GM23248 (cell line): Measurements from ENCODE around the gene CLK1. TPM values are rescaled to one million over a fixed set of nuclear protein-coding genes. Genes with fewer than 3 reads are reported as not detected.
"Not testable (repeated sequence)": the region's sequence is repeated elsewhere in the genome, so short reads cannot be mapped to it uniquely, and the experiment has no call there.

Source experiments
- DNase-seq: peaks from one replicate; pipeline ENCODE4 v3.0.0-alpha.2; 2015
- H2AFZ ChIP-seq: fragments of 200-600 bp; sonication (generic); 2 replicates; pipeline ENCODE4 v1.6.1; 2016; ENCODE audit warnings: antibody characterized with exemption
- H3F3A ChIP-seq: fragments of 200-600 bp; sonication (generic); 2 replicates; pipeline ENCODE4 v1.6.1; 2016; ENCODE audit warnings: mild to moderate bottlenecking, antibody characterized with exemption, mixed run types; ENCODE audit not compliant: insufficient read depth
- H3K27ac ChIP-seq: fragments of 200-600 bp; sonication (generic); 2 replicates; pipeline ENCODE4 v1.5.1; 2016; ENCODE audit warnings: mild to moderate bottlenecking
- H3K27me3 ChIP-seq: fragments of 200-600 bp; sonication (generic); replicated peaks from 2 replicates; pipeline ENCODE4 v1.6.1; 2016; ENCODE audit warnings: mild to moderate bottlenecking; ENCODE audit not compliant: insufficient read depth
- H3K36me3 ChIP-seq: fragments of 200-600 bp; sonication (generic); 2 replicates; pipeline ENCODE4 v1.6.1; 2016; ENCODE audit warnings: low read depth, mild to moderate bottlenecking
- H3K4me1 ChIP-seq: fragments of 200-600 bp; sonication (generic); 2 replicates; pipeline ENCODE4 v1.6.1; 2016; ENCODE audit warnings: mild to moderate bottlenecking; ENCODE audit not compliant: insufficient read depth
- H3K4me2 ChIP-seq: fragments of 200-600 bp; sonication (generic); one replicate; pipeline ENCODE4 v1.6.1; 2016; ENCODE audit warnings: mild to moderate bottlenecking; ENCODE audit not compliant: unreplicated experiment
- H3K4me3 ChIP-seq: fragments of 200-600 bp; sonication (generic); 2 replicates; pipeline ENCODE4 v1.5.1; 2016; ENCODE audit warnings: mild to moderate bottlenecking
- H3K79me2 ChIP-seq: fragments of 200-600 bp; sonication (generic); 2 replicates; pipeline ENCODE4 v1.6.1; 2016; ENCODE audit warnings: mild to moderate bottlenecking; ENCODE audit not compliant: insufficient read depth
- H3K9ac ChIP-seq: fragments of 200-600 bp; sonication (generic); 2 replicates; pipeline ENCODE4 v1.6.1; 2016; ENCODE audit warnings: mild to moderate bottlenecking
- H3K9me2 ChIP-seq: fragments of 200-600 bp; sonication (generic); 2 replicates; pipeline ENCODE4 v1.6.1; 2016; ENCODE audit warnings: mixed run types, mild to moderate bottlenecking, moderate library complexity; ENCODE audit not compliant: insufficient read depth
- H3K9me3 ChIP-seq: fragments of 200-600 bp; sonication (generic); one replicate; pipeline ENCODE4 v1.6.1; 2017; ENCODE audit warnings: low read depth
- H4K20me1 ChIP-seq: fragments of 200-600 bp; sonication (generic); 2 replicates; pipeline ENCODE4 v1.6.0; 2016; ENCODE audit not compliant: insufficient read depth
- EZH2 ChIP-seq: fragments of 200-600 bp; sonication (generic); IDR thresholded peaks from 2 replicates; pipeline ENCODE4 v1.6.1; 2018; ENCODE audit warnings: antibody characterized with exemption, mild to moderate bottlenecking; ENCODE audit not compliant: insufficient read depth, poor library complexity, severe bottlenecking
- EZH2phosphoT487 ChIP-seq: fragments of 200-600 bp; sonication (generic); IDR thresholded peaks from 2 replicates; pipeline ENCODE4 v1.6.1; 2018; ENCODE audit warnings: antibody characterized with exemption, moderate library complexity, mild to moderate bottlenecking, low read depth; ENCODE audit not compliant: insufficient read depth
- WGBS, 2 experiments: methylation state at CpG; one replicate each; pipeline ENCODE4 v1.1.6; 2015 to 2017; ENCODE audit warnings: low lambda C conversion rate in 2 of 2, low coverage in 1 of 2; ENCODE audit errors: missing lambda C conversion rate in 2 of 2; 5-methylcytosine and 5-hydroxymethylcytosine counted together
- in situ Hi-C: fragments of 300-500 bp; cut with MboI; formaldehyde crosslinking; loops from 2 replicates; pipeline ENCODE4 v1.15.0; 2020
- polyA plus RNA-seq: library from polyadenylated mRNA; unstranded; fragments of >200 nt; fragmentation: Nextera tagmentation; extraction: Ambion mirVana; gene quantifications from 2 replicates; pipeline ENCODE4 v1.2.1, GENCODE V29; 2016
- total RNA-seq: library from RNA; depleted of rRNA; stranded (reverse); fragments of >200 nt; shearing (Covaris generic); gene quantifications from 2 replicates; pipeline ENCODE4 v1.2.3, GENCODE V29; 2014

Gene CLK1
- total and polyA plus RNA-seq, 2 experiments from 2014 or later = 30.0 to 32.4 TPM

GRCh38 chr2:200828572-200829257 lies 35.7 kb downstream of the CLK1 start:
- no peak for DNase-seq
- peaks cover 7% of the 10 kb centered on the region for H3K36me3 ChIP-seq
- peaks cover 55% of the 10 kb centered on the region for H3F3A ChIP-seq
- in situ Hi-C loops = no loop called here
- H3K79me2 ChIP-seq = no peaks in the 10 kb centered on the region
- H4K20me1 ChIP-seq = no peaks in the 10 kb centered on the region
- no peak overlapping the region for H3K9ac ChIP-seq
- WGBS, 2 experiments = 93 to 96% methylated on average over 9 of the region's 9 CpGs
- no peak overlapping the region for H3K4me2 ChIP-seq
- no peaks in the 10 kb centered on the region for H3K27me3 ChIP-seq
- no peak overlapping the region for H3K4me3 ChIP-seq
- TF ChIP-seq EZH2phosphoT487 (no peak), EZH2 (no peak)
- H3K27ac ChIP-seq = no peak overlapping the region
- H3K4me1 ChIP-seq = no peaks in the 10 kb centered on the region
- H3K9me3 ChIP-seq = no peaks in the 10 kb centered on the region
- no peak overlapping the region for H2AFZ ChIP-seq
- H3K9me2 ChIP-seq = no peaks in the 10 kb centered on the region

- peaks cover 56% of the 10 kb centered on the region for H3F3A ChIP-seq
- H3K27me3 ChIP-seq = no peaks in the 10 kb centered on the region
- H3K9me2 ChIP-seq = no peaks in the 10 kb centered on the region
- H3K9me3 ChIP-seq = no peaks in the 10 kb centered on the region
- H2AFZ ChIP-seq = no peak overlapping the region
- H3K4me2 ChIP-seq = no peak overlapping the region
- no peaks in the 10 kb centered on the region for H3K79me2 ChIP-seq
- no peak for TF ChIP-seq EZH2
- no peak for TF ChIP-seq EZH2phosphoT487
- H4K20me1 ChIP-seq = no peaks in the 10 kb centered on the region
- H3K27ac ChIP-seq = no peak overlapping the region
- no peak overlapping the region for H3K4me3 ChIP-seq
- DNase-seq = no peak
- H3K36me3 ChIP-seq = peaks cover 9% of the 10 kb centered on the region
- H3K4me1 ChIP-seq = no peaks in the 10 kb centered on the region
- in situ Hi-C loops = no loop called here
- H3K9ac ChIP-seq = no peak overlapping the region
- 24 to 36% methylated on average over 2 of the region's 2 CpGs for WGBS, 2 experiments
Observed at GRCh38 chr2:200828104-200828503, 36.4 kb downstream of the CLK1 start.

- no peak overlapping the region for H3K4me2 ChIP-seq
- no peaks in the 10 kb centered on the region for H3K9me2 ChIP-seq
- H3K27ac ChIP-seq = no peak overlapping the region
- H3K27me3 ChIP-seq = no peaks in the 10 kb centered on the region
- no peaks in the 10 kb centered on the region for H3K9me3 ChIP-seq
- peaks cover 61% of the 10 kb centered on the region for H3K36me3 ChIP-seq
- no peak overlapping the region for H2AFZ ChIP-seq
- no peak overlapping the region for H3K4me3 ChIP-seq
- no peak overlapping the region for H3K9ac ChIP-seq
- peaks cover 70% of the 10 kb centered on the region for H3F3A ChIP-seq
- H3K4me1 ChIP-seq = no peaks in the 10 kb centered on the region
- H4K20me1 ChIP-seq = no peaks in the 10 kb centered on the region
- 98 to 99% methylated on average over 6 of the region's 6 CpGs for WGBS, 2 experiments
- H3K79me2 ChIP-seq = peaks cover 41% of the 10 kb centered on the region
- in situ Hi-C loops = no loop called here
- TF ChIP-seq EZH2phosphoT487 (no peak), EZH2 (no peak)
- no peak for DNase-seq
Observed at GRCh38 chr2:200821686-200822245, 42.7 kb downstream of the CLK1 start.

GRCh38 chr2:200820573-200821234 lies 43.8 kb downstream of the CLK1 start:
- no peaks in the 10 kb centered on the region for H4K20me1 ChIP-seq
- no peaks in the 10 kb centered on the region for H3K9me2 ChIP-seq
- TF ChIP-seq EZH2phosphoT487 = no peak
- TF ChIP-seq EZH2 = no peak
- no peak overlapping the region for H3K27ac ChIP-seq
- H3K9me3 ChIP-seq = no peaks in the 10 kb centered on the region
- no peak overlapping the region for H3K4me2 ChIP-seq
- H3K27me3 ChIP-seq = no peaks in the 10 kb centered on the region
- H3F3A ChIP-seq = peaks cover 70% of the 10 kb centered on the region
- no peak overlapping the region for H3K9ac ChIP-seq
- no peak overlapping the region for H3K4me3 ChIP-seq
- no peak for DNase-seq
- WGBS, 2 experiments = 96 to 99% methylated on average over 5 of the region's 5 CpGs
- in situ Hi-C loops = no loop called here
- H2AFZ ChIP-seq = no peak overlapping the region
- H3K79me2 ChIP-seq = peaks cover 52% of the 10 kb centered on the region
- no peaks in the 10 kb centered on the region for H3K4me1 ChIP-seq
- peaks cover 72% of the 10 kb centered on the region for H3K36me3 ChIP-seq

- H3K9ac ChIP-seq = peak overlapping the region; percentile 14; the same call in 1 of the 2 replicates
- H3K4me3 ChIP-seq, H4K20me1 ChIP-seq, H3K9me2 ChIP-seq, H3K9me3 ChIP-seq, H3K27me3 ChIP-seq, DNase-seq, H3K4me2 ChIP-seq, H3K27ac ChIP-seq, H2AFZ ChIP-seq, in situ Hi-C loops: not testable (repeated sequence)
- WGBS, 2 experiments = 68 to 75% methylated on average over 3 of the region's 3 CpGs
- H3K79me2 ChIP-seq = peaks cover 72% of the 10 kb centered on the region
- H3F3A ChIP-seq = peaks cover 52% of the 10 kb centered on the region
- H3K4me1 ChIP-seq = peaks cover 18% of the 10 kb centered on the region
- H3K36me3 ChIP-seq = peaks cover 84% of the 10 kb centered on the region
Observed at GRCh38 chr2:200818732-200819131, 45.7 kb downstream of the CLK1 start.
